Omental fat pad (tissue), 4 donors: ENCODE measurements around the gene SH3PXD2A. TPM values are rescaled to one million over a fixed set of nuclear protein-coding genes. Genes with fewer than 3 reads are reported as not detected.
A peak's percentile ranks its signal among the peaks of the same experiment; 100 is the strongest.

ENCODE experiments used
- ATAC-seq: fragments of 150-250 bp; one replicate; pipeline ENCODE4 v1.9.1; 2016; ENCODE audit warnings: mild to moderate bottlenecking, moderate library complexity; ENCODE audit not compliant: low FRiP score
- DNase-seq: peaks from one replicate; pipeline ENCODE4 v3.0.0-alpha.2; 2019; ENCODE audit warnings: low spot score
- CTCF ChIP-seq, 3 donors: fragments of 450-650 bp; IDR thresholded peaks; one replicate each; pipeline ENCODE4 v1.5.1; 2016 to 2017; ENCODE audit warnings: antibody characterized with exemption in 3 of 3, mild to moderate bottlenecking in 3 of 3, moderate library complexity in 2 of 3
- total RNA-seq, 4 donors: library from RNA; depleted of rRNA; stranded (reverse); fragments of >200 nt; gene quantifications; one replicate each; pipeline ENCODE4 v1.1.0, GENCODE V29; 2016

Gene SH3PXD2A
- total RNA-seq, 4 donors from 2014 or later = 21.0 to 36.3 (median 22.5) TPM

GRCh38 chr10:103616705-103617601 lies 238.4 kb downstream of the SH3PXD2A start:
- peak; percentile 55 for ATAC-seq
- TF ChIP-seq CTCF (IDR thresholded peaks at IDR 0.05) = no peak
- DNase-seq = no peak

- ATAC-seq (no peak), DNase-seq (no peak)
- TF ChIP-seq CTCF (IDR thresholded peaks at IDR 0.05) = no peak
Measured at GRCh38 chr10:103614306-103615158, 240.8 kb downstream of the SH3PXD2A start.

GRCh38 chr10:103613616-103614015 lies 241.8 kb downstream of the SH3PXD2A start:
- no peak for TF ChIP-seq CTCF (IDR thresholded peaks at IDR 0.05)
- DNase-seq (no peak), ATAC-seq (no peak)

- no peak for TF ChIP-seq CTCF (IDR thresholded peaks at IDR 0.05)
- DNase-seq = no peak
- no peak for ATAC-seq
Measured at GRCh38 chr10:103612462-103613365, 242.7 kb downstream of the SH3PXD2A start.

- no peak for ATAC-seq
- TF ChIP-seq CTCF (IDR thresholded peaks at IDR 0.05) = no peak
Measured at GRCh38 chr10:103610921-103611511, 244.4 kb downstream of the SH3PXD2A start.

GRCh38 chr10:103610083-103610472 lies 245.3 kb downstream of the SH3PXD2A start:
- ATAC-seq (no peak), DNase-seq (no peak)
- TF ChIP-seq CTCF (IDR thresholded peaks at IDR 0.05) = no peak

More at GRCh38 chr10:103610921-103611511, 244.4 kb downstream of the SH3PXD2A start:
- DNase-seq = no peak
